ENCODE results near the gene NIP7. TPM values are rescaled to one million over a fixed set of nuclear protein-coding genes. Genes with fewer than 3 reads are reported as not detected.

Gene NIP7
- total and polyA plus RNA-seq, 9 of the 15 experiments (the other 6 are each of a cell fraction or from before 2014, with no cell fraction given), result 28.9 to 85.5 (median 72.5) TPM

- TF ChIP-seq FOXP1 (CRISPR knock-in tag; IDR thresholded peaks at IDR 0.05), result no peak; the same call in 1 of the 2 replicates
- no peak for TF ChIP-seq YY1 (IDR thresholded peaks at IDR 0.05; ENCODE audit: borderline replicate concordance in 1 of 3, control insufficient read depth in 1 of 3, extremely low read depth in 1 of 3, insufficient read depth in 3 of 3, insufficient read length in 1 of 3, insufficient replicate concordance in 2 of 3, low read depth in 1 of 3, low read length in 2 of 3)
- peak; percentile 88; the same call in 1 of the 2 replicates for TF ChIP-seq ZC3H4 (CRISPR knock-in tag; IDR thresholded peaks at IDR 0.05; ENCODE audit: borderline replicate concordance)
- TF ChIP-seq KAT7 (CRISPR knock-in tag; IDR thresholded peaks at IDR 0.05; ENCODE audit: borderline replicate concordance), result 0 out of 2 replicates have a peak, but pooled peaks have one; percentile 13
- peak; percentile 18; the same call in 1 of the 2 replicates for TF ChIP-seq TFAP4 (CRISPR knock-in tag; IDR thresholded peaks at IDR 0.05; ENCODE audit: borderline replicate concordance)
- TF ChIP-seq DLX4 (CRISPR knock-in tag; IDR thresholded peaks at IDR 0.05), result no peak
- 0 out of 2 replicates have a peak, but pooled peaks have one; percentile 29 for TF ChIP-seq ZNF224 (CRISPR knock-in tag; IDR thresholded peaks at IDR 0.05)
- TF ChIP-seq NUFIP1 (IDR thresholded peaks at IDR 0.05; ENCODE audit: partially characterized antibody), result no peak
- no peak for TF ChIP-seq NCOA6 (IDR thresholded peaks at IDR 0.05)
- TF ChIP-seq ELF1 (tag; IDR thresholded peaks at IDR 0.05), result no peak
- peak; percentile 3; the same call in 1 of the 2 replicates for TF ChIP-seq POLR2G (IDR thresholded peaks at IDR 0.05; ENCODE audit: low read depth, low read length)
- TF ChIP-seq ZNF696 (CRISPR knock-in tag; conservative IDR thresholded peaks at IDR 0.05), result no peak
- no peak for TF ChIP-seq CHD4 (IDR thresholded peaks at IDR 0.05; ENCODE audit: insufficient read depth, insufficient replicate concordance, low read depth, low read length, poor library complexity, severe bottlenecking)
- TF ChIP-seq NR2C2 (CRISPR knock-in tag; IDR thresholded peaks at IDR 0.05), result 0 out of 2 replicates have a peak, but pooled peaks have one; percentile 16
- TF ChIP-seq NR2C2 (tag; IDR thresholded peaks at IDR 0.05), result no peak
- no peak for TF ChIP-seq BDP1 (IDR thresholded peaks at IDR 0.05; ENCODE audit: insufficient read depth, insufficient read length)
- TF ChIP-seq, protein P1, sequence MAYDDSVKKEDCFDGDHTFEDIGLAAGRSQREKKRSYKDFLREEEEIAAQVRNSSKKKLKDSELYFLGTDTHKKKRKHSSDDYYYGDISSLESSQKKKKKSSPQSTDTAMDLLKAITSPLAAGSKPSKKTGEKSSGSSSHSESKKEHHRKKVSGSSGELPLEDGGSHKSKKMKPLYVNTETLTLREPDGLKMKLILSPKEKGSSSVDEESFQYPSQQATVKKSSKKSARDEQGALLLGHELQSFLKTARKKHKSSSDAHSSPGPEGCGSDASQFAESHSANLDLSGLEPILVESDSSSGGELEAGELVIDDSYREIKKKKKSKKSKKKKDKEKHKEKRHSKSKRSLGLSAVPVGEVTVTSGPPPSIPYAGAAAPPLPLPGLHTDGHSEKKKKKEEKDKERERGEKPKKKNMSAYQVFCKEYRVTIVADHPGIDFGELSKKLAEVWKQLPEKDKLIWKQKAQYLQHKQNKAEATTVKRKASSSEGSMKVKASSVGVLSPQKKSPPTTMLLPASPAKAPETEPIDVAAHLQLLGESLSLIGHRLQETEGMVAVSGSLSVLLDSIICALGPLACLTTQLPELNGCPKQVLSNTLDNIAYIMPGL (CRISPR knock-in tag; IDR thresholded peaks at IDR 0.05), result peak; percentile 20; the same call in 1 of the 2 replicates
- TF ChIP-seq LEF1 (IDR thresholded peaks at IDR 0.05), result no peak
- TF ChIP-seq ZSCAN32 (CRISPR knock-in tag; IDR thresholded peaks at IDR 0.05), result no peak
- TF ChIP-seq, protein P2, sequence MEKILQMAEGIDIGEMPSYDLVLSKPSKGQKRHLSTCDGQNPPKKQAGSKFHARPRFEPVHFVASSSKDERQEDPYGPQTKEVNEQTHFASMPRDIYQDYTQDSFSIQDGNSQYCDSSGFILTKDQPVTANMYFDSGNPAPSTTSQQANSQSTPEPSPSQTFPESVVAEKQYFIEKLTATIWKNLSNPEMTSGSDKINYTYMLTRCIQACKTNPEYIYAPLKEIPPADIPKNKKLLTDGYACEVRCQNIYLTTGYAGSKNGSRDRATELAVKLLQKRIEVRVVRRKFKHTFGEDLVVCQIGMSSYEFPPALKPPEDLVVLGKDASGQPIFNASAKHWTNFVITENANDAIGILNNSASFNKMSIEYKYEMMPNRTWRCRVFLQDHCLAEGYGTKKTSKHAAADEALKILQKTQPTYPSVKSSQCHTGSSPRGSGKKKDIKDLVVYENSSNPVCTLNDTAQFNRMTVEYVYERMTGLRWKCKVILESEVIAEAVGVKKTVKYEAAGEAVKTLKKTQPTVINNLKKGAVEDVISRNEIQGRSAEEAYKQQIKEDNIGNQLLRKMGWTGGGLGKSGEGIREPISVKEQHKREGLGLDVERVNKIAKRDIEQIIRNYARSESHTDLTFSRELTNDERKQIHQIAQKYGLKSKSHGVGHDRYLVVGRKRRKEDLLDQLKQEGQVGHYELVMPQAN (IDR thresholded peaks at IDR 0.05; ENCODE audit: borderline replicate concordance), result peak; percentile 36; the same call in 1 of the 2 replicates
- TF ChIP-seq RB1 (IDR thresholded peaks at IDR 0.05; ENCODE audit: low read depth), result 0 out of 2 replicates have a peak, but pooled peaks have one; percentile 28
Measured at GRCh38 chr16:69329369-69330285, 9.9 kb upstream of the NIP7 start (continued).

Measured in K562 (cell line).